BE2C (cell line): ENCODE results near the gene EBF3.

ENCODE experiments used
- DNase-seq: peaks from one replicate; pipeline ENCODE4 v3.0.0-alpha.2; 2020
- H3K27me3 ChIP-seq: fragments of 250-450 bp; sonication (Bioruptor Pico); 2 replicates; pipeline ENCODE4 v1.5.1; 2020; ENCODE audit warnings: mild to moderate bottlenecking
- H3K36me3 ChIP-seq: fragments of 250-450 bp; sonication (Bioruptor Pico); 2 replicates; pipeline ENCODE4 v1.5.1; 2020; ENCODE audit warnings: mild to moderate bottlenecking
- H3K4me1 ChIP-seq: fragments of 250-450 bp; sonication (Bioruptor Pico); 2 replicates; pipeline ENCODE4 v1.5.1; 2020
- H3K4me3 ChIP-seq: 2 replicates; pipeline ENCODE4 v1.5.1; 2011; ENCODE audit warnings: low read depth, low read length
- H3K9me3 ChIP-seq: fragments of 250-450 bp; sonication (Bioruptor Pico); 2 replicates; pipeline ENCODE4 v1.5.1; 2020
- CTCF ChIP-seq: IDR thresholded peaks from 2 replicates; pipeline ENCODE4 v1.5.1; 2012; ENCODE audit warnings: mild to moderate bottlenecking, low read depth, low read length

The EBF3 gene

DNA sequence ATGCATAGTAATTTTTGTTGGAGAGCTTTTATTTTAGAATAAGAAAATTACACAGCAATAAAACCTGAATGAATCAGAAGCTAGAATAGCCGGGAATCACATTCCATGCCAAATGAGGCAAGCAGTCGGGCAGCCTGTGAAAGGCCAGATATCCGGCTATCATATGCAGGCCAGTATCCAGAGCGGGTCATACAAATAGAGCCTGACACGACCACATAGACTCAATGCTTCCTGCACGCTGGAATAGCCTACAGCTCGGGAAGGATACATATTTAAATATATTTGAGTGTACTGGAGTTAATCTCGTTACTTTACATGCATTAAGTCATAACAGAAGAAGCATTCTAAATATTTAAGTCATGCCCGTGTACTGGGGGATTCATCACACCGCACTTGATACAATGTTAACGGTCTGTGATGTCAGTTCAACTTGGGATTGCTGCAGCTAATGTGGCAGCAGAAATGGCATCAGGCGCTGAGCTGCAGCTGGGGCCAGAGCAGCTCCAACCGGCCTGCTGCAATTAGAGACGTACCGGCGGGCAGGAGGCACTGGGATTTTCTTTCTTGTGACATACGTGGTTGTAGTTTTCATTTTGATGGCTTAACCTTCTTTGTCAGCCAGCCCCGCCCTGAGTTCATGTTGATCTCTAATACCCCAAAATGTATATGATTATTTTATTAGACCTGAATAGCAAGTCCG, 112.0 kb downstream of the EBF3 start:
- DNase-seq, result no peak
- no peaks in the 10 kb centered on the region for H3K4me1 ChIP-seq
- peaks cover 13% of the 10 kb centered on the region for H3K36me3 ChIP-seq
- H3K9me3 ChIP-seq, result no peaks in the 10 kb centered on the region
- no peak overlapping the region for H3K4me3 ChIP-seq
- no peaks in the 10 kb centered on the region for H3K27me3 ChIP-seq
- no peak for TF ChIP-seq CTCF

GRCh38 chr10:129850790-129851189, 113.3 kb downstream of the EBF3 start:
- no peaks in the 10 kb centered on the region for H3K27me3 ChIP-seq
- H3K36me3 ChIP-seq, result peaks cover 9% of the 10 kb centered on the region
- H3K4me1 ChIP-seq, result no peaks in the 10 kb centered on the region
- no peak for TF ChIP-seq CTCF
- DNase-seq, result no peak
- H3K4me3 ChIP-seq, result no peak overlapping the region
- no peaks in the 10 kb centered on the region for H3K9me3 ChIP-seq

- DNase-seq, result no peak
- H3K9me3 ChIP-seq, result no peaks in the 10 kb centered on the region
- H3K4me3 ChIP-seq, result no peak overlapping the region
- H3K36me3 ChIP-seq, result peaks cover 9% of the 10 kb centered on the region
- no peaks in the 10 kb centered on the region for H3K4me1 ChIP-seq
- no peak for TF ChIP-seq CTCF
- H3K27me3 ChIP-seq, result no peaks in the 10 kb centered on the region
Measured at GRCh38 chr10:129850316-129850715, 113.8 kb downstream of the EBF3 start.

- no peaks in the 10 kb centered on the region for H3K27me3 ChIP-seq
- no peak for DNase-seq
- no peaks in the 10 kb centered on the region for H3K4me1 ChIP-seq
- no peak overlapping the region for H3K4me3 ChIP-seq
- peaks cover 9% of the 10 kb centered on the region for H3K36me3 ChIP-seq
- no peak for TF ChIP-seq CTCF
- no peaks in the 10 kb centered on the region for H3K9me3 ChIP-seq
Measured at GRCh38 chr10:129849853-129850252, 114.2 kb downstream of the EBF3 start.

DNA sequence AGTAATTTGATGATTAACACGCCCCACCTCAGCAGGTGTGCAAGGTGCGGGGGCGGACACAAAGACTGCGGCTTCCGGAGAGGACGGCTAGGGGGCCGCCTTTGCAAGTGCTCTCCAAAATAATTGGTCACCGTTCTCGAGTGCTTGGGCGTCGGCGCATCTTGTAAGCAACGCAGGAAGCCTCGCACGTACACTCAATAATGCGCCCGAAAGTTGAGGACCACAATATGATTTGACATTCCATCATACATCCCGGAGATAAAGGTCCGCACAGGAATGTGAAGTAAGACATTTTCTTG, 114.7 kb downstream of the EBF3 start:
- Histone ChIP-seq H3K4me1 (no peaks in the 10 kb centered on the region), H3K27me3 (no peaks in the 10 kb centered on the region), H3K9me3 (no peaks in the 10 kb centered on the region), H3K4me3 (no peak overlapping the region), H3K36me3 (peaks cover 9% of the 10 kb centered on the region)
- DNase-seq, result no peak
- no peak for TF ChIP-seq CTCF

DNA sequence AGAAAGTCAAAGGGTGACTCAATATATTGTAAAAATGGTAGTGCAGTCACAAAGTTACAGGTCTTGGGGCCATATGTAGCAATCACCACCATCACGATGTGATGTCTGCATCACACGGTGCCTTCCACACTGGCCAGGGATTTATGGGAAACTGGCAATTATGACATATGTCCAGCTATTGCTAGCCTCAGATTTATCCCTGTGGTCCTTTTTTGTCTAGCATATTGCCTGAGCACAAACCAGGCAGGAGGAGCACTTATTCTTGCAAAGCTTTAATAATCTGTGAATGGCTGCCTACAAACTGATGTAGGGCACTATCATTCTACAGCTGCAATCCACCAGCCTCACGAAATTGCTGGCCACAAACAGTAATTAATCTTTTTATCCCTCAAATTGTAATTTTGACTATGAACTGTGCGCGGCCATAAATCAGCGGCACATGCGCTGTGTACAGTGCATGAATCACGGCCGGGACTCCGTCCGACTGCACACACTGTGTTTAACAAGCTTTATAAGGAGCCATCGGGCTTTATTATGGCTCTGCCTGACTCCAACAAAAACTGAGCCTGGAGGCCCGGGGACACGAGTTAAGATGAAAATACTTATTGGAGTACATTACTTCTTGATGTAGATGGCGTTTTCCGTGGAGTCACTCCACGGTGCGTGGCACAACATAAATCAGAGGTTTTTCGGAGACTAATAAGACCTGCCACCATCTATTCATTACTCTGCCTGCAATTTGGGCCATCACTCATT, 115.2 kb downstream of the EBF3 start:
- peaks cover 9% of the 10 kb centered on the region for H3K36me3 ChIP-seq
- no peaks in the 10 kb centered on the region for H3K9me3 ChIP-seq
- H3K27me3 ChIP-seq, result no peaks in the 10 kb centered on the region
- H3K4me3 ChIP-seq, result no peak overlapping the region
- DNase-seq, result no peak
- no peaks in the 10 kb centered on the region for H3K4me1 ChIP-seq
- TF ChIP-seq CTCF, result no peak
